Measurements from ENCODE around the gene MED28.

The MED28 gene

DNA sequence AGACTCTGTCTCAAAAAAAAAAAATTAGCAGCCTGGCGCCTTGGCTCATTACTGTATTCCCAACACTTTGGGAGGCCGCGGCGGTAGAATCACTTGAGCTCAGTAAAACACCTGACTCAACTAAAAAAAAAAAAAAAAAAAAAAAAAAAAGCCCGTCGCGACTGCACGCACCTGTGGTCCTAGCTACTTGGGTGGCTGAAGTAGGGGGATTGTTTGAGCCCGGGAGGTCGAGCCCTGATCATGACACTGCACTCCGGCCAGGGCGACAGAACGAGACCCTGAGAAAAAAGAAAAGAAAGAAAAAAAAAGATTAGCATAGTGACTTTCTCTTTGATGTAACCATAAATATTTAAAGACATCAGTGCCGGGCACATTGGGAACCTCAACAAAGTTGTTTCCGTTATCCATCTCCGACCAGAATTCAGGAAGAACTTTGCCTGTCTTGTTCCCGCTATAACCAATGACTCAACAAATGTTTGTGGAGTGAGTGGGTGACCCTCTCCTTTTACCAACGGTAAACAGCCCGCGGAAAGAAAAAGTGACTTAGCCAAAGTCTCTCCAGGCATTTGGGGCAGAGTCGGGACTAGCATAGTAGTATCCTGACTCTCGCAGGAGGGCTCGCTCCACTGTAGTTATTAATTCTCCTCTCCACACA lies 553 bp upstream of the MED28 start:
- Histone ChIP-seq H3K9ac (ENCODE audit: low read length) (peak overlapping the region; percentile 87), H3K27me3 (replicated peaks; ENCODE audit: insufficient read depth, low read length) (no peaks in the 10 kb centered on the region), H3K4me1 (ENCODE audit: low read length) (0 out of 2 replicates have a peak, but pooled peaks cover 9% of the 10 kb centered on the region), H3K27ac (ENCODE audit: low read length) (peak overlapping the region; percentile 44; the same call in 1 of the 2 replicates), H3K4me3 (ENCODE audit: low read length) (peak overlapping the region; percentile 88), H3F3A (ENCODE audit: insufficient read depth, low read length) (peaks cover 5% of the 10 kb centered on the region; the same call in 1 of the 2 replicates), H3K9me3 (replicated peaks; ENCODE audit: insufficient read depth, low read length) (no peaks in the 10 kb centered on the region), H3K79me2 (ENCODE audit: low read length) (peaks cover 45% of the 10 kb centered on the region), H3K36me3 (replicated peaks; ENCODE audit: insufficient read depth, low read length) (0 out of 2 replicates have a peak, but pooled peaks cover under 1% of the 10 kb centered on the region), H3K4me2 (ENCODE audit: low read depth, low read length) (peak overlapping the region; percentile 55), H3K9me2 (replicated peaks; ENCODE audit: insufficient read depth, low read length) (no peaks in the 10 kb centered on the region), H4K20me1 (ENCODE audit: insufficient read depth, low read length) (0 out of 2 replicates have a peak, but pooled peaks cover 4% of the 10 kb centered on the region), H2AFZ (ENCODE audit: low read length) (peak overlapping the region; percentile 83)
- peak; percentile 27 for DNase-seq
- no peak for TF ChIP-seq EZH2 (optimal IDR thresholded peaks at IDR 0.05; ENCODE audit: low read depth, low read length)
- TF ChIP-seq EZH2phosphoT487 (IDR thresholded peaks at IDR 0.05; ENCODE audit: low read length), result no peak
- TF ChIP-seq, protein P1, sequence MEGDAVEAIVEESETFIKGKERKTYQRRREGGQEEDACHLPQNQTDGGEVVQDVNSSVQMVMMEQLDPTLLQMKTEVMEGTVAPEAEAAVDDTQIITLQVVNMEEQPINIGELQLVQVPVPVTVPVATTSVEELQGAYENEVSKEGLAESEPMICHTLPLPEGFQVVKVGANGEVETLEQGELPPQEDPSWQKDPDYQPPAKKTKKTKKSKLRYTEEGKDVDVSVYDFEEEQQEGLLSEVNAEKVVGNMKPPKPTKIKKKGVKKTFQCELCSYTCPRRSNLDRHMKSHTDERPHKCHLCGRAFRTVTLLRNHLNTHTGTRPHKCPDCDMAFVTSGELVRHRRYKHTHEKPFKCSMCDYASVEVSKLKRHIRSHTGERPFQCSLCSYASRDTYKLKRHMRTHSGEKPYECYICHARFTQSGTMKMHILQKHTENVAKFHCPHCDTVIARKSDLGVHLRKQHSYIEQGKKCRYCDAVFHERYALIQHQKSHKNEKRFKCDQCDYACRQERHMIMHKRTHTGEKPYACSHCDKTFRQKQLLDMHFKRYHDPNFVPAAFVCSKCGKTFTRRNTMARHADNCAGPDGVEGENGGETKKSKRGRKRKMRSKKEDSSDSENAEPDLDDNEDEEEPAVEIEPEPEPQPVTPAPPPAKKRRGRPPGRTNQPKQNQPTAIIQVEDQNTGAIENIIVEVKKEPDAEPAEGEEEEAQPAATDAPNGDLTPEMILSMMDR (IDR thresholded peaks at IDR 0.05; ENCODE audit: low read length), result no peak

DNA sequence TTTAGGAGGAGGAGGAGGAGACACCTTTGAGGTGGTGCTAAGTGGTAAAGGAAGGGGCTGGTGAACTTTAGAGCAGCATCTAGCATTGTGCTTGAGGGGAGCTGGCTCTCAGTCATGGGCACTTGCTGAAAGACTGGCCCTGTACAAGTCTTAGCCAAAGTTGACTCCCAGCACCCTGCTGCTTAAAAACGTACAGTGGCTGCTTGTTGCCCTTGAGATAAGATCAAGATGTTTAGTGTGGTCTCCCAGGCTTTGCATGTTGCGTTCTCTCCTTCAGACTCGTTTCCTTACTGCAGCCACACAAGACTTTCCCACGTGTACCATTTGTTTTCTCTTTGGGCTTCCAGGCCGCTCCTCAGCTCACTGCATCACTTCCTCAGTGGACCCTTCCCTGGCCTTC lies 1.8 kb downstream of the MED28 start:
- H3K9me3 ChIP-seq (replicated peaks; ENCODE audit: insufficient read depth, low read length), result no peaks in the 10 kb centered on the region
- peaks cover 64% of the 10 kb centered on the region for H3K79me2 ChIP-seq (ENCODE audit: low read length)
- H3K27me3 ChIP-seq (replicated peaks; ENCODE audit: insufficient read depth, low read length), result no peaks in the 10 kb centered on the region
- no peak overlapping the region for H3K9ac ChIP-seq (ENCODE audit: low read length)
- H3K9me2 ChIP-seq (replicated peaks; ENCODE audit: insufficient read depth, low read length), result no peaks in the 10 kb centered on the region
- no peak overlapping the region for H2AFZ ChIP-seq (ENCODE audit: low read length)
- no peak overlapping the region for H3K27ac ChIP-seq (ENCODE audit: low read length)
- no peak overlapping the region; the same call in 1 of the 2 replicates for H3K4me2 ChIP-seq (ENCODE audit: low read depth, low read length)
- DNase-seq, result no peak
- H4K20me1 ChIP-seq (ENCODE audit: insufficient read depth, low read length), result peaks cover 12% of the 10 kb centered on the region; the same call in 1 of the 2 replicates
- no peak for TF ChIP-seq EZH2phosphoT487 (IDR thresholded peaks at IDR 0.05; ENCODE audit: low read length)
- TF ChIP-seq EZH2 (optimal IDR thresholded peaks at IDR 0.05; ENCODE audit: low read depth, low read length), result no peak
- TF ChIP-seq, protein P1 (IDR thresholded peaks at IDR 0.05; ENCODE audit: low read length), result no peak
- no peak overlapping the region for H3K4me3 ChIP-seq (ENCODE audit: low read length)
- H3F3A ChIP-seq (ENCODE audit: insufficient read depth, low read length), result peaks cover 5% of the 10 kb centered on the region; the same call in 1 of the 2 replicates
- 0 out of 2 replicates have a peak, but pooled peaks cover 9% of the 10 kb centered on the region for H3K4me1 ChIP-seq (ENCODE audit: low read length)
- H3K36me3 ChIP-seq (replicated peaks; ENCODE audit: insufficient read depth, low read length), result peaks cover 13% of the 10 kb centered on the region

DNA sequence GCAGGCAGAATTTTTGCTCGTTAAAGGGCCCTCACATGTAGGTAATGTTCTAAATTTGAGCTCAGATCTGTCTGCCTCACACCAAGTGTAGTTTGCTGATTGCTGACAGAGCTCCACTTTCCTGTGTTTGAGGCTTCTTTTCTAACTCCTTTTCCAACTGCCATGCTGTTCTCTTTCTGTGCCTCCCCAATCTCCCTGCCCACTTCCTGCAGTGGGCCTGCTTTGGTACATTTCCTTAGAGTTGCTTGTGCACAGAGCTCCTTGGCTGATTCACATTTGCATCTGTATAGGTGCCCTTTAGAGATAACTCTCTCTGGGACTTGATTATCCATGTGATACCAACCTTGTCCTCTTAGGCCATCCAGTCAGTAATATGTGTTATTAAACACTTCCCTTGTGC lies 4.5 kb downstream of the MED28 start:
- Histone ChIP-seq H3K27ac (ENCODE audit: low read length) (no peak overlapping the region), H3K4me3 (ENCODE audit: low read length) (no peak overlapping the region), H3K79me2 (ENCODE audit: low read length) (peaks cover 74% of the 10 kb centered on the region), H3K9ac (ENCODE audit: low read length) (no peak overlapping the region), H3K27me3 (replicated peaks; ENCODE audit: insufficient read depth, low read length) (no peaks in the 10 kb centered on the region), H3K4me1 (ENCODE audit: low read length) (0 out of 2 replicates have a peak, but pooled peaks cover 9% of the 10 kb centered on the region), H3K9me3 (replicated peaks; ENCODE audit: insufficient read depth, low read length) (no peaks in the 10 kb centered on the region), H3K9me2 (replicated peaks; ENCODE audit: insufficient read depth, low read length) (no peaks in the 10 kb centered on the region), H3K36me3 (replicated peaks; ENCODE audit: insufficient read depth, low read length) (peaks cover 20% of the 10 kb centered on the region), H3K4me2 (ENCODE audit: low read depth, low read length) (no peak overlapping the region), H2AFZ (ENCODE audit: low read length) (no peak overlapping the region), H3F3A (ENCODE audit: insufficient read depth, low read length) (peaks cover 3% of the 10 kb centered on the region; the same call in 1 of the 2 replicates), H4K20me1 (ENCODE audit: insufficient read depth, low read length) (peaks cover 12% of the 10 kb centered on the region; the same call in 1 of the 2 replicates)
- no peak for DNase-seq
- TF ChIP-seq EZH2phosphoT487 (IDR thresholded peaks at IDR 0.05; ENCODE audit: low read length) (no peak), EZH2 (optimal IDR thresholded peaks at IDR 0.05; ENCODE audit: low read depth, low read length) (no peak)
- TF ChIP-seq, protein P1 (IDR thresholded peaks at IDR 0.05; ENCODE audit: low read length), result no peak

Measured in MM.1S (cell line).